NCI-H526 (cell line): ENCODE data around the gene AGBL1.

Experiments
- DNase-seq, 2 experiments: peaks; one replicate each; lab custom pipeline; 2025; lab: John Stamatoyannopoulos, UW

Gene AGBL1

DNA sequence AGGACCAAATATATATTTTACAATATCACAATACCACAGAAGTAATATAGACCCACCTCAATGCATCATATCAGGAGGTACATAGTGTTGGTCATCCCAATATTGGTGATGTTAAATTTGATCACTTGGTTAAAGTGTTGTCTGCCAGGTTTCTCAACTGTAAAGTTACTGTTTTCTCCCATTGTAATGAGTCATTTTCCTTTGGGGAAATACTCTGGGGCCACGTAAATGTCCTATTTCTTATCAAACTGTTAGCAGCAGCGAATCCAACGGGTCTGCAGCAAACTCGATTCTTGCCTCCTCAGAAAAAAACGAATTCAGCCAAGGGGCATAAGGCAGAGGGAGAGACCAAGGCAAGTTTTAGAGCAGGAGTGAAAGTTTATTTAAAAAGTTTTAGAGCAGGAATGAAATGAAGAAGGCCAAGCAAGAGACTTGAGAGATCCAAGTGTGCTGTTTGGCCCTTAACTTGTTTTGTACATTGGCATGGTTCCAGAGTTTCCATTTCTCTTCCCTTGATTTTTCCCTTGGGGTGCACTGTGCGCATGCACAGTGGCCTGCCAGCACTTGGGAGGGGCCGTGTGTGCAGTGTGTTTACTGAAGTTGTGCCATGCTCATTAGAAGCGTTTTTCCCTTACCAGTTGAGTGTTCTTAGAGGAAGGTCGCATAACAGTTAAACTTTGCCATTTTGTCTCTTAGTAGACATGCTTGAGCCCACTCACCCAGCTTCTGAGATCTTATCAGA, 512.5 kb downstream of the AGBL1 start:
- DNase-seq, result no peak

GRCh38 chr15:86595741-86596140, 516.1 kb downstream of the AGBL1 start:
- DNase-seq, result no peak

DNA sequence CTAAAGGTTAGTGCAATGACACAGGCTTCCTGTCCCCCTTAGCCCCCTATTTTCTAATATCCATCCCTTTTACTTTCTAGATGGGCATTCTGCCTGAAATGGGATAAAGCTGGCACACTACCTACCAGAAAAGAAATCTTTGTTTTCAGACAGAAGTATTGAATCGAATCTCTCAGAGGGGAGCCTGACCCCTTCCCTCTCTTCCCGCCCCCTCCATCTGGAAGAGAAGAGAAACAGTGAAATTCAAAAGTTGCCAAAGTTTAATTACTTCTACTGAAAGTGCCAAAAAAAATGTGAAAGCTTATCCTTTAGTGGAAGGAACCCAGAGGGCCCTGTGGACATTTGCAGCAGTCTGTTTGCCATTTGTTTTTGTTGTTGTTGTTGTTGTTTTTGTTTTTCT, 523.8 kb downstream of the AGBL1 start:
- DNase-seq, result no peak

DNA sequence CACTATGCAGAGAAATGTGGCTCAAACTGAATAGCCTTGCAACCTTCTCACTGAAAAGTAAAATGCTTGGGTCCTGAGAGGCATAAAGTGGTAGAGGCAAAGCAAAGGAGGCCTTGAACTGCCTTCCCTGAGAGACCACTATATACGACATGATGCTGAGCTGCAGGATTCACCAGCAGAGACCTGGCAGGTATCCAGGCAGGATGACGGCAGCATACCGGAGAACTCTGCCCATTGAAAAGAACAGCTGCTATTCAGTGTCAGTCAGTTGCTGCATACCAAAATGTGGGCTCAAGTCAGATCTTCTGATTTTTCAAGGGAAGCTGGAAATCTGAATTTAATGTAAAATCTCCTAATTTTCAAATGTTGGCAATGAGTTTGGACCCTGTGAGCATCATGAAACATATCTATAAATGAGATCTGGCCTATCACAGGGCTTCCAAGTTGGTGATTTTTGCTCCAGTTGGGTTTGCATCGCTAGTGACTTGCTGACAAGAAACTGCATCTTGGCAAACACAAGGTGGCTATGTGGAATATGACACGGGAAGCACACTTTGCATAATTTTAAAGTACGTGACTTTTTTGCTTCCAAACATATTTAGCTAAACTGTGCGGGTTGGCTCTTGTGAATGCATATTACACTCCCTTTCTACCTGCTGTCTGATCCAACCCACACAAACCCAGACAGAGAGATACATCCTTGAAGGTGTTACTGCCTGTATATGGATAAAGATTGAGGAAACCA, 529.0 kb downstream of the AGBL1 start:
- DNase-seq, result no peak

GRCh38 chr15:86609275-86609674, 529.6 kb downstream of the AGBL1 start:
- DNase-seq, result no peak

GRCh38 chr15:86610038-86610437, 530.4 kb downstream of the AGBL1 start:
- DNase-seq, result no peak

- DNase-seq, result no peak
Measured at GRCh38 chr15:86611417-86612040, 531.9 kb downstream of the AGBL1 start.

- DNase-seq, result no peak
Measured at GRCh38 chr15:86615411-86615810, 535.7 kb downstream of the AGBL1 start.

- no peak for DNase-seq
Measured at GRCh38 chr15:86615816-86616215, 536.1 kb downstream of the AGBL1 start.

DNA sequence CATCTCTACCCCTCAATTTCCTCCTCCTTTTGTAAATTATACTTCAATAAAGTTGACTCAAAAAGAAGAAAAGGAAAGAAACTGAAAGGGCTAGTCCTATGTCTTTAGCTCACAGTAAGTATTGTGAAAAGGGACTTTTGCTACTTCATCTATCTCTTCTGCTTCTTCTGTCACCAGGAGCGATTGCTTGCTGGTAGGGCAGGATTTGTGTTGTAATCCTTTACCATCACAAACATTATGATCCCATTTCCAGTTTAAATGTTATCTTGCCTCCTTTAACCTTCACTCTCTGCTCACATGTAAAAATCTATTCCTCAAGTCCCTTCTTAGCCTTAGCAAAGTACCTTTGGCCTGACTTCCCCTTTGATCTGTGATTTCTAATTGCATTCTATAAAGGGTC, 537.1 kb downstream of the AGBL1 start:
- no peak for DNase-seq

- no peak for DNase-seq
Measured at GRCh38 chr15:86620157-86620556, 540.5 kb downstream of the AGBL1 start.

DNA sequence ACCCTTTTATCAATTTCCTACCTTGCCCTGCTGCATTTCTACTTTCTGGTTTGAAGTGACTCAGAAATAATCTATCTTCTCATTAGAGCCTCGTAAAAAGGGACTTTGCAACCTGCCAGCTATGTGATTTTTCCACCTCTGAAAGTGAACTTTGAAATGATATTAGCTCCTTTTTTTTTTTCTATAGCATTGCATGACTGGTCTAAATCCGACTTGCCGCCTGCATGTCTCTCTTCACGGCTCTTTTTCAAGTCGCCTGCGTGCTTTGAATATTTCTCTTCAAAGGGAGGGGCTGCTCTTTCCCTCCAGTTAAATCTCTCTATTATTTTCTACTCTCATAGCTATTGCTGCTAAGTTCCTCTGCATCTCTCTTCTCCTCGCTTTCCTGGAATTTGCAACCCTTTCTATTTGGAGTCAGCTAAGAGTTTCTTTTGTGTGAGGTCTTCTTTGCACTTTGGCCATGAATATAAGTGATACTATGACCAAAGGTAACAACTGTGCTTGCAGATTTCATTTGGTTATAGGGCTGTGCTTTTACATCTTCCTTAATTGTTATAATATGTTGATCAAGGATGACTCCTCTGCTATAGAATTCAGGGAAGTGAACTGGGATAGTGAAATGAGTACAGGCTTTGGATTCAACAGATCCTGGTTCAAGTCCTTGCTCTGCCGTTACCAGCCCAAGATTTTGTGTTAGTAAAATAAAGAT, 541.1 kb downstream of the AGBL1 start:
- DNase-seq, result no peak

DNA sequence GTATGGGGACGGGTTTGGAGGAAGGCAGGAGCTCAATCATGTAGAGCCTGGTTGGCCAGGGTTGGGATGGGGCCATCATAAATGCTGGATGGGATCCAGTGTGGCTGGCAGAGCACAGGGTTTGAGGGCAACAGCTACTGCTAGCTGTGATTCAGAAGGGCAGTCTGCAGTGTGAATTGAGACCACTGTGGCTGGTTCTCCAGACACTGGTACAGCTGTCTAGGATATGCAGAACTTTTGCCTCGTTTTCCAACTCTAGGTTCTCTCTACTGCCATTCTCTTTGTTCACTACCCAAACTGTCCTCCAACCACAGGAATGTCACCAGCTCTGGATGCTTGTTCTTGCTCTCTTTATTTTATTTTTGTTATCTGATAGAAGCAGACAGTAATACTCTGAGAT, 543.6 kb downstream of the AGBL1 start:
- no peak for DNase-seq

GRCh38 chr15:86624261-86625036, 544.8 kb downstream of the AGBL1 start:
- DNase-seq, result peak in 1 of 2 experiments; percentile 49

DNA sequence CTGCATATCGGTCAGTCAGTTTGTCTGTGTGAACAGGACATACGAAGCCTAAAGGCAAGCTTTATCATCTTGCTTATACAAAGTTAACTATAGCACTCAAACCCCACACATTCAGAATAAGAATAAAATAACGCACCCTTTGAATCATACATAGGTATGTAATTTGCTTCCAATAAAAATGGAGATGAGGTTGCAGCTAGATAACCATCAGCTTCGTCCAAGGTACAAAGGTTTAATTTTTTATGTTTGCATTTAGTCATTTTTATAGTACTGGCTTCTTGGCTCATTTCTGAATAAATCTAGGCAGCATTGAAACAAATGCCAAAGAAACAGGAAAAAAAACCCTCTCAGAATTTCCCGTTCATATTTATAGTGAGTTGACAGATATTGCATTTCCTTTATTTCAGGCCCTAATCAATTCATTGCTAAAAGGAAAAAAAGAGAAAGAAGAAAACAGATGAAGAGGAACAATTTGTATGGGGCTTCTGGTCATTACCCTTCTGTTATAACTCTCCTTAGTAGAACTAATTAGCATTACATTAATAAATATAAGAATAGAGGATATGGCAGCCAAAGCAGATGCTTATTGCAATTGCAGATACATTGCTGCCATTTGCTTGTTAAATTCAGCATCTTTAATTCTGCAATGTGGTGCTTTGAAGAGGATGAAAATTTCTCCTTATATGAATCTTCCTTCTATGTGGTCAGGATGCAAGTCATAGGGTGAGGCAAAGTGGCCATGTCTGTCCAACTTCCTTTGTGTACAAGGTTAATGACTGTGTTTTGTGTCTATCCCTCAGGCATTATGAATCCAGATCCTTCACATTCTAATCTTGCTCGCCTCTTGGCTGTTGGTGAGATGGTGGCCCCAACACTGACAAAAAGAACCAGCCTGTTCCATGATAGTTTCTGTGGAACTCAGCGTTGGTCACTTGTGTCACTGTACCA, 550.0 kb downstream of the AGBL1 start:
- no peak for DNase-seq

DNA sequence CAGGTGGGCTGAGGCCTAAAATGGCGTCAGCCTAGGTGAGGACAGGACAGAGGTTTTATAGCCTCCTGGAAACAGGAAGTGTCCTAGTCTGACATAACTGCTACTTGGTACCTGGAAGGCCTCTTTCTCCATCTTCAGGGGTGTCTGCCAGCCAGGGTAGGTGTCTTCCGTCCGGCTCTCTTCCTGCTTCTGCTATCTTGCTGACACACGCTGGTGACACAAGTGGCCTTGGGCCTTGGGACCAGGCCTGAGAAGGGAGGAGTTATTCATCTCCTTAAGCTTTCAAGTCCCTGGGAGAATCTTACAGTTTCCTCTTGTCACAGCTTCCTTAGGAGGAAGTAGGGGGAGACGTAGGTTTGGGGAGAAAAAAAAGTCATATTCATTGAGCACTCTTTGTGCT, 551.3 kb downstream of the AGBL1 start:
- no peak for DNase-seq

GRCh38 chr15:86634146-86634545, 554.5 kb downstream of the AGBL1 start:
- DNase-seq, result no peak

DNA sequence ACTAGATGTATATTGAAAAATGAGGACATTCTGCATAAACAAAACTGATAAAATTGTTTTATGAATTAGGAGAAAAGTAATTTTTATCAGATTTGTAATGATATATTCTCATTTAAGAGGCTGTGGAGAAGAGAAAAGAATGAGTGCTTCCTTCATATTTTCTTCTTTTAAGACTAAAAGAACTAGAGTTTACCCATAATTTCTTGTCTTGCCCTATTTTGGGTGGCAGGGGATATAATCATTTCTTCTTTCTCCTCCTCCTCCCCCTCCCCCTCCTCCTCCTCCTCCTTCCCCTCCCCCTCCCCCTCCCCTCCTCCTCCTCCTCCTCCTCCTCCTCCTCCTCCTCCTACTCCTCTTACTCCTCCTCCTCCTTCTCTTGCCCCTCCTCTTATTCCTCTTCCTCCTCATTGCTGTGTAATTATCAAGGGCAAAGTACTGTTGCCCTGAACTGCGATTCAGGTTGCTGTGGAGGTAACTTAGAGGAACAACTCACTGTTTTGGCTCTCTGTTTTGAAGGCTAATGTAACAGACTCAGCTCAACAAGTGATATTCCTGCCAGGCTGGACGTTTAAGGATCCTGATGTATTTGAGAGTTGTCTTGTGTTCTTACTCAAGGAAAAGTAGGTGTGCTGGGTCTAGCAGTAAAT, 555.4 kb downstream of the AGBL1 start:
- no peak for DNase-seq

DNA sequence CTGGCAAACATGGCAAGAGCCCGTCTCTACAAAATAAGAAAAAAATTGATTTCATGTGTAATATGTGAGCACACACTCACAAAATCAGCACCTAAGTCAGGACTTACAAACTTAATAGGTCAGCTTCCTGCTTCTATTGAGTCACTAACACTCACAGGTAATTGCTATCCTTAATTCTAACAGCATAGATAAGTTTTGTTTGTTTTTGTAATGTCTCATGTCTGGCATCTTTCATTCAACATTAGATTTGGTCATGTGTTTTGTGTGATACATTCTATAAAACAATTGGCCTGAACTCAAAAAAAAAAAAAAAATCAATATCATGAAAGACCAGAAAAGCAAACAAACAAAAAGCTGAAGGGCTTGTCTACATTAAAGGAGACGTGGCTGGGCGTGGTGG, 564.7 kb downstream of the AGBL1 start:
- no peak for DNase-seq

GRCh38 chr15:86645925-86646500, 566.3 kb downstream of the AGBL1 start:
- DNase-seq, result no peak
